HEK293 (cell line): Measurements from ENCODE around the gene RAE1.
A peak's percentile ranks its signal among the peaks of the same experiment; 100 is the strongest.

Experiments
- CTCF ChIA-PET: fragments of 350-600 bp; formaldehyde crosslinking; extraction: SDS; loops from one replicate; lab custom pipeline; 2021; ENCODE audit warnings: antibody characterized with exemption; lab: Yijun Ruan, JAX
- POLR2A ChIA-PET: fragments of 300-600 bp; formaldehyde crosslinking; extraction: SDS; loops from one replicate; lab custom pipeline; 2020; ENCODE audit warnings: antibody characterized with exemption, inconsistent platforms; lab: Yijun Ruan, JAX
- H3K27ac ChIP-seq: fragments of 200-500 bp; sonication (Bioruptor generic); 2 replicates; pipeline ENCODE4 v1.5.1; 2014; ENCODE audit warnings: low read depth, low read length, control low read depth, inconsistent platforms; ENCODE audit errors: extremely low read depth
- H3K36me3 ChIP-seq, 2 experiments: fragments of 200-500 bp in 1 of 2; sonication (Bioruptor generic) in 1 of 2; 1 replicate in 1 of 2; 2 replicates in 1 of 2; pipeline ENCODE4 v1.5.1; 2014 to 2017; ENCODE audit warnings: inconsistent platforms in 2 of 2, low read length in 2 of 2; ENCODE audit not compliant: control insufficient read depth in 2 of 2, insufficient read depth in 1 of 2
- H3K4me1 ChIP-seq: fragments of 200-500 bp; sonication (Bioruptor generic); 2 replicates; pipeline ENCODE4 v1.5.1; 2014; ENCODE audit warnings: mild to moderate bottlenecking, low read length, inconsistent platforms; ENCODE audit not compliant: control insufficient read depth, insufficient read depth
- H3K4me3 ChIP-seq: 2 replicates; pipeline ENCODE4 v1.5.1; 2011; ENCODE audit warnings: low read depth, mild to moderate bottlenecking, control low read depth, low read length, moderate library complexity
- H3K9me3 ChIP-seq: fragments of 200-500 bp; sonication (Bioruptor generic); 2 replicates; pipeline ENCODE4 v1.5.1; 2014; ENCODE audit warnings: low read depth, low read length, inconsistent platforms; ENCODE audit not compliant: control insufficient read depth, insufficient read depth
- GFI1B ChIP-seq: fragments of 450-650 bp; formaldehyde crosslinking; IDR thresholded peaks from 2 replicates; pipeline ENCODE4 v1.5.1; 2016; ENCODE audit warnings: missing biosample characterization, missing genetic modification characterization
- GLIS1 ChIP-seq: fragments of 450-650 bp; formaldehyde crosslinking; IDR thresholded peaks from 2 replicates; pipeline ENCODE4 v1.5.1; 2016; ENCODE audit warnings: missing biosample characterization, missing genetic modification characterization
- GLIS2 ChIP-seq: fragments of 450-650 bp; formaldehyde crosslinking; IDR thresholded peaks from 2 replicates; pipeline ENCODE4 v1.5.1; 2016; ENCODE audit warnings: missing biosample characterization, missing genetic modification characterization
- IKZF3 ChIP-seq: fragments of 450-650 bp; IDR thresholded peaks from 2 replicates; pipeline ENCODE4 v1.5.0; 2018; ENCODE audit warnings: missing biosample characterization, mild to moderate bottlenecking, missing genetic modification characterization, moderate library complexity
- KLF1 ChIP-seq: fragments of 450-650 bp; formaldehyde crosslinking; IDR thresholded peaks from 2 replicates; pipeline ENCODE4 v1.5.1; 2016; ENCODE audit warnings: missing biosample characterization, missing genetic modification characterization
- OSR2 ChIP-seq: fragments of 450-650 bp; formaldehyde crosslinking; IDR thresholded peaks from 2 replicates; pipeline ENCODE4 v1.5.1; 2016; ENCODE audit warnings: missing biosample characterization, missing genetic modification characterization
- SP3 ChIP-seq: fragments of 450-650 bp; formaldehyde crosslinking; IDR thresholded peaks from 2 replicates; pipeline ENCODE4 v1.5.1; 2016; ENCODE audit warnings: missing biosample characterization, missing genetic modification characterization
- SP7 ChIP-seq: fragments of 450-650 bp; formaldehyde crosslinking; IDR thresholded peaks from 2 replicates; pipeline ENCODE4 v1.5.1; 2016; ENCODE audit warnings: missing biosample characterization, missing genetic modification characterization
- TCF7L2 ChIP-seq: IDR thresholded peaks from 2 replicates; pipeline ENCODE4 v1.6.1; 2011; ENCODE audit warnings: low read depth, mild to moderate bottlenecking, inconsistent platforms, low read length, moderate library complexity, borderline replicate concordance
- WT1 ChIP-seq: fragments of 450-650 bp; formaldehyde crosslinking; IDR thresholded peaks from 2 replicates; pipeline ENCODE4 v1.5.1; 2016; ENCODE audit warnings: missing biosample characterization, missing genetic modification characterization
- YY2 ChIP-seq: fragments of 450-650 bp; formaldehyde crosslinking; IDR thresholded peaks from 2 replicates; pipeline ENCODE4 v1.5.1; 2016; ENCODE audit warnings: missing biosample characterization, missing genetic modification characterization
- ZFP3 ChIP-seq: fragments of 450-650 bp; formaldehyde crosslinking; IDR thresholded peaks from 2 replicates; pipeline ENCODE4 v1.5.1; 2016; ENCODE audit warnings: low read depth, missing biosample characterization, missing genetic modification characterization
- ZIC2 ChIP-seq: fragments of 450-650 bp; formaldehyde crosslinking; IDR thresholded peaks from 2 replicates; pipeline ENCODE4 v1.5.1; 2016; ENCODE audit warnings: missing biosample characterization, missing genetic modification characterization
- ZNF10 ChIP-seq: fragments of 450-650 bp; formaldehyde crosslinking; IDR thresholded peaks from 2 replicates; pipeline ENCODE4 v1.5.1; 2017; ENCODE audit warnings: missing biosample characterization, missing genetic modification characterization
- ZNF2 ChIP-seq: fragments of 450-650 bp; formaldehyde crosslinking; IDR thresholded peaks from 2 replicates; pipeline ENCODE4 v1.5.1; 2016; ENCODE audit warnings: missing biosample characterization, missing genetic modification characterization
- ZNF292 ChIP-seq: fragments of 450-650 bp; formaldehyde crosslinking; IDR thresholded peaks from 2 replicates; pipeline ENCODE4 v1.5.1; 2016; ENCODE audit warnings: low read depth, missing biosample characterization, missing genetic modification characterization, borderline replicate concordance
- ZNF510 ChIP-seq: fragments of 450-650 bp; formaldehyde crosslinking; IDR thresholded peaks from 2 replicates; pipeline ENCODE4 v1.5.1; 2018; ENCODE audit warnings: mild to moderate bottlenecking, missing genetic modification characterization, missing biosample characterization; ENCODE audit not compliant: insufficient replicate concordance
- ZNF610 ChIP-seq: fragments of 450-650 bp; formaldehyde crosslinking; IDR thresholded peaks from 2 replicates; pipeline ENCODE4 v1.5.1; 2016; ENCODE audit warnings: missing biosample characterization, missing genetic modification characterization, borderline replicate concordance
- ZNF658 ChIP-seq: fragments of 450-650 bp; formaldehyde crosslinking; IDR thresholded peaks from 2 replicates; pipeline ENCODE4; 2016; ENCODE audit warnings: missing biosample characterization, missing genetic modification characterization
- TF ChIP-seq, protein P1 (sequence below): fragments of 450-650 bp; formaldehyde crosslinking; IDR thresholded peaks from 2 replicates; pipeline ENCODE4 v1.5.1; 2017; ENCODE audit warnings: missing biosample characterization, missing genetic modification characterization
- TF ChIP-seq, protein P2 (sequence below): fragments of 450-650 bp; formaldehyde crosslinking; IDR thresholded peaks from 2 replicates; pipeline ENCODE4 v1.5.1; 2017; ENCODE audit warnings: missing biosample characterization, missing genetic modification characterization
- TF ChIP-seq, protein P3 (sequence below): fragments of 450-650 bp; formaldehyde crosslinking; IDR thresholded peaks from 2 replicates; pipeline ENCODE4 v1.5.1; 2016; ENCODE audit warnings: missing biosample characterization, missing genetic modification characterization
- TF ChIP-seq, protein P4 (sequence below): fragments of 450-650 bp; formaldehyde crosslinking; IDR thresholded peaks from 2 replicates; pipeline ENCODE4 v1.5.1; 2016; ENCODE audit warnings: missing biosample characterization, missing genetic modification characterization

RAE1 gene

DNA sequence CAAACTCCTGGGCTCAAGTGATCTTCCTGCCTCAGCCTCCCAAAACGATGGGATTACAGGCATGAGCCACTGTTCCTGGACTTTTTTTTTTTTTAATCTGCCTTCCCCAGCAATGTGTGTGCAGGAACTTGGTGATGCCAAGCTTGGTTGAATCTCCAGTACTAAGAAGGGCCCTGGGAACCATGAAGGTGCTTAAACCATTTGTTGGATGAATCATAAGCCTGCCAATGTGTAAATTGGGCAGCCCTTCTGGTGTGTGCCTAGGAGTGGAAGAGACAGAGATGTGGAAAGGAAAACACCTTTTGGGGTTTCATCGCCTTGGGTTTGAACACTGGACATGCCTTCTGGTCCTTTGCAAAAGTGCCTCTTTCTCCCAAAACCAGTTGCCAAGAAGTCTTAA lies 28.6 kb upstream of the RAE1 start:
- ChIA-PET POLR2A (no interaction called here), CTCF (interaction anchor here (1.0 to 1.3 kb wide), 4 partner anchors 9 to 24 kb away, joined by 3 to 8 read pairs (median 4); no protein-coding TSS in a partner anchor)
- TF ChIP-seq, protein P1, sequence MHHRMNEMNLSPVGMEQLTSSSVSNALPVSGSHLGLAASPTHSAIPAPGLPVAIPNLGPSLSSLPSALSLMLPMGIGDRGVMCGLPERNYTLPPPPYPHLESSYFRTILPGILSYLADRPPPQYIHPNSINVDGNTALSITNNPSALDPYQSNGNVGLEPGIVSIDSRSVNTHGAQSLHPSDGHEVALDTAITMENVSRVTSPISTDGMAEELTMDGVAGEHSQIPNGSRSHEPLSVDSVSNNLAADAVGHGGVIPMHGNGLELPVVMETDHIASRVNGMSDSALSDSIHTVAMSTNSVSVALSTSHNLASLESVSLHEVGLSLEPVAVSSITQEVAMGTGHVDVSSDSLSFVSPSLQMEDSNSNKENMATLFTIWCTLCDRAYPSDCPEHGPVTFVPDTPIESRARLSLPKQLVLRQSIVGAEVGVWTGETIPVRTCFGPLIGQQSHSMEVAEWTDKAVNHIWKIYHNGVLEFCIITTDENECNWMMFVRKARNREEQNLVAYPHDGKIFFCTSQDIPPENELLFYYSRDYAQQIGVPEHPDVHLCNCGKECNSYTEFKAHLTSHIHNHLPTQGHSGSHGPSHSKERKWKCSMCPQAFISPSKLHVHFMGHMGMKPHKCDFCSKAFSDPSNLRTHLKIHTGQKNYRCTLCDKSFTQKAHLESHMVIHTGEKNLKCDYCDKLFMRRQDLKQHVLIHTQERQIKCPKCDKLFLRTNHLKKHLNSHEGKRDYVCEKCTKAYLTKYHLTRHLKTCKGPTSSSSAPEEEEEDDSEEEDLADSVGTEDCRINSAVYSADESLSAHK (tag by site-specific recombination): no peak
- TF ChIP-seq IKZF3: no peak
- TF ChIP-seq YY2 (tag by site-specific recombination): no peak
- no peak for TF ChIP-seq ZNF510
- no peak for TF ChIP-seq ZNF2 (tag by site-specific recombination)
- TF ChIP-seq TCF7L2: no peak
- no peak for TF ChIP-seq SP3
- Histone ChIP-seq H3K9me3 (no peaks in the 10 kb centered on the region), H3K36me3 (no peaks in the 10 kb centered on the region), H3K4me1 (no peaks in the 10 kb centered on the region), H3K27ac (no peak overlapping the region), H3K4me3 (no peak overlapping the region)

DNA sequence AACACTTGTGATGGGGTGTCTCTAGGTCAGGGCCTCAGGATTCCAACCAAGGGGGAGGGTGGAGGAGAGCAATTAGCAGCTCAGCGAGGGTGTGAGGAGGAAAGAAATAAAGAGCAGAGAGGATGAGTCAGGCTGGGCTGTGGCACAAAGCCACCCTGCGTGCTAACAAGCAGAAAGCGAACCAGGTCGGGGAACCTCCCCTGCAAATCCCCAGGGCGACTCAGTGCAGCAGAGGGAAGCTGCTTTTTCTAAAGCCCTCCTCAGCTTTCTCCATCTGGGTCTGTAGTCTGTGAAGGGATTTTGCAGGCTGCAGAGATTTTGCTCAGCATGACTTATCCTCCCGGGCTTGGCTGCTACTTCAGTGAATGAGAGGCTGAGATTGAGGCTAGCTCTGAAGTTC lies 28.0 kb upstream of the RAE1 start:
- Histone ChIP-seq H3K27ac (no peak overlapping the region), H3K36me3 (no peaks in the 10 kb centered on the region), H3K4me3 (no peak overlapping the region), H3K4me1 (no peaks in the 10 kb centered on the region), H3K9me3 (no peaks in the 10 kb centered on the region)
- TF ChIP-seq ZNF292 (tag by site-specific recombination): no peak
- peak; percentile 82 for TF ChIP-seq WT1 (tag by site-specific recombination)
- peak; percentile 49; the same call in 1 of the 2 replicates for TF ChIP-seq OSR2 (tag by site-specific recombination)
- TF ChIP-seq GFI1B (tag by site-specific recombination): peak; percentile 96
- no peak for TF ChIP-seq ZNF10 (tag by site-specific recombination)
- TF ChIP-seq GLIS2 (tag by site-specific recombination): 0 out of 2 replicates have a peak, but pooled peaks have one; percentile 26
- TF ChIP-seq KLF1 (tag by site-specific recombination): peak; percentile 75
- TF ChIP-seq, protein P2, sequence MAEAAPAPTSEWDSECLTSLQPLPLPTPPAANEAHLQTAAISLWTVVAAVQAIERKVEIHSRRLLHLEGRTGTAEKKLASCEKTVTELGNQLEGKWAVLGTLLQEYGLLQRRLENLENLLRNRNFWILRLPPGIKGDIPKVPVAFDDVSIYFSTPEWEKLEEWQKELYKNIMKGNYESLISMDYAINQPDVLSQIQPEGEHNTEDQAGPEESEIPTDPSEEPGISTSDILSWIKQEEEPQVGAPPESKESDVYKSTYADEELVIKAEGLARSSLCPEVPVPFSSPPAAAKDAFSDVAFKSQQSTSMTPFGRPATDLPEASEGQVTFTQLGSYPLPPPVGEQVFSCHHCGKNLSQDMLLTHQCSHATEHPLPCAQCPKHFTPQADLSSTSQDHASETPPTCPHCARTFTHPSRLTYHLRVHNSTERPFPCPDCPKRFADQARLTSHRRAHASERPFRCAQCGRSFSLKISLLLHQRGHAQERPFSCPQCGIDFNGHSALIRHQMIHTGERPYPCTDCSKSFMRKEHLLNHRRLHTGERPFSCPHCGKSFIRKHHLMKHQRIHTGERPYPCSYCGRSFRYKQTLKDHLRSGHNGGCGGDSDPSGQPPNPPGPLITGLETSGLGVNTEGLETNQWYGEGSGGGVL: peak; percentile 33; the same call in 1 of the 2 replicates
- TF ChIP-seq, protein P3, sequence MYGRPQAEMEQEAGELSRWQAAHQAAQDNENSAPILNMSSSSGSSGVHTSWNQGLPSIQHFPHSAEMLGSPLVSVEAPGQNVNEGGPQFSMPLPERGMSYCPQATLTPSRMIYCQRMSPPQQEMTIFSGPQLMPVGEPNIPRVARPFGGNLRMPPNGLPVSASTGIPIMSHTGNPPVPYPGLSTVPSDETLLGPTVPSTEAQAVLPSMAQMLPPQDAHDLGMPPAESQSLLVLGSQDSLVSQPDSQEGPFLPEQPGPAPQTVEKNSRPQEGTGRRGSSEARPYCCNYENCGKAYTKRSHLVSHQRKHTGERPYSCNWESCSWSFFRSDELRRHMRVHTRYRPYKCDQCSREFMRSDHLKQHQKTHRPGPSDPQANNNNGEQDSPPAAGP (tag by site-specific recombination): 0 out of 2 replicates have a peak, but pooled peaks have one; percentile 37
- peak; percentile 86 for TF ChIP-seq SP7 (tag by site-specific recombination)
- peak; percentile 84 for TF ChIP-seq ZIC2 (tag by site-specific recombination)
- TF ChIP-seq, protein P4, sequence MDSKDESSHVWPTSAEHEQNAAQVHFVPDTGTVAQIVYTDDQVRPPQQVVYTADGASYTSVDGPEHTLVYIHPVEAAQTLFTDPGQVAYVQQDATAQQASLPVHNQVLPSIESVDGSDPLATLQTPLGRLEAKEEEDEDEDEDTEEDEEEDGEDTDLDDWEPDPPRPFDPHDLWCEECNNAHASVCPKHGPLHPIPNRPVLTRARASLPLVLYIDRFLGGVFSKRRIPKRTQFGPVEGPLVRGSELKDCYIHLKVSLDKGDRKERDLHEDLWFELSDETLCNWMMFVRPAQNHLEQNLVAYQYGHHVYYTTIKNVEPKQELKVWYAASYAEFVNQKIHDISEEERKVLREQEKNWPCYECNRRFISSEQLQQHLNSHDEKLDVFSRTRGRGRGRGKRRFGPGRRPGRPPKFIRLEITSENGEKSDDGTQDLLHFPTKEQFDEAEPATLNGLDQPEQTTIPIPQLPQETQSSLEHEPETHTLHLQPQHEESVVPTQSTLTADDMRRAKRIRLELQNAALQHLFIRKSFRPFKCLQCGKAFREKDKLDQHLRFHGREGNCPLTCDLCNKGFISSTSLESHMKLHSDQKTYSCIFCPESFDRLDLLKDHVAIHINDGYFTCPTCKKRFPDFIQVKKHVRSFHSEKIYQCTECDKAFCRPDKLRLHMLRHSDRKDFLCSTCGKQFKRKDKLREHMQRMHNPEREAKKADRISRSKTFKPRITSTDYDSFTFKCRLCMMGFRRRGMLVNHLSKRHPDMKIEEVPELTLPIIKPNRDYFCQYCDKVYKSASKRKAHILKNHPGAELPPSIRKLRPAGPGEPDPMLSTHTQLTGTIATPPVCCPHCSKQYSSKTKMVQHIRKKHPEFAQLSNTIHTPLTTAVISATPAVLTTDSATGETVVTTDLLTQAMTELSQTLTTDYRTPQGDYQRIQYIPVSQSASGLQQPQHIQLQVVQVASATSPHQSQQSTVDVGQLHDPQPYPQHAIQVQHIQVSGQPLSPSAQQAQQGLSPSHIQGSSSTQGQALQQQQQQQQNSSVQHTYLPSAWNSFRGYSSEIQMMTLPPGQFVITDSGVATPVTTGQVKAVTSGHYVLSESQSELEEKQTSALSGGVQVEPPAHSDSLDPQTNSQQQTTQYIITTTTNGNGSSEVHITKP: peak; percentile 73
- no peak for TF ChIP-seq ZFP3 (tag by site-specific recombination)
- TF ChIP-seq ZNF610 (tag by site-specific recombination): no peak
- TF ChIP-seq GLIS1 (tag by site-specific recombination): peak; percentile 73
- TF ChIP-seq ZNF658 (tag by site-specific recombination): no peak
- CTCF ChIA-PET: interaction anchor here (1.0 to 1.2 kb wide), 3 partner anchors 8 to 23 kb away, joined by 3 to 8 read pairs (median 4); no protein-coding TSS in a partner anchor
- POLR2A ChIA-PET: no interaction called here
